Activated T-cell treated with anti-CD3 and anti-CD28 coated beads, Interleukin-2, amount 50 U/mL, for 4 hours (primary cell): Measurements from ENCODE around the gene RNF112. TPM values are rescaled to one million over a fixed set of nuclear protein-coding genes. Genes with fewer than 3 reads are reported as not detected.
A peak's percentile ranks its signal among the peaks of the same experiment; 100 is the strongest.

Experiments
- ATAC-seq, 2 donors: fragments of 200-7000 bp; cut with Tn5 transposase; one replicate each; pipeline ENCODE4 v1.10.0; 2021
- DNase-seq: peaks from one replicate; pipeline ENCODE4 v3.0.0-alpha.2; 2020
- H3K27me3 Mint-ChIP-seq: one replicate; pipeline ENCODE4 v1.8.0; 2021; ENCODE audit warnings: low read depth, mixed read lengths
- H3K36me3 Mint-ChIP-seq: one replicate; pipeline ENCODE4 v1.8.0; 2022; ENCODE audit warnings: mixed read lengths; ENCODE audit not compliant: insufficient read depth
- H3K4me1 Mint-ChIP-seq: one replicate; pipeline ENCODE4 v1.8.0; 2021; ENCODE audit warnings: low read depth, mixed read lengths
- H3K4me3 Mint-ChIP-seq: one replicate; pipeline ENCODE4 v1.8.0; 2021; ENCODE audit warnings: mild to moderate bottlenecking, moderate library complexity, mixed read lengths
- H3K9me3 Mint-ChIP-seq: one replicate; pipeline ENCODE4 v1.8.0; 2021; ENCODE audit warnings: mixed read lengths
- total RNA-seq, 3 donors: library from RNA; stranded (reverse); gene quantifications; one replicate each; pipeline ENCODE4 v1.2.1, GENCODE V29; 2021

Gene RNF112, protein sequence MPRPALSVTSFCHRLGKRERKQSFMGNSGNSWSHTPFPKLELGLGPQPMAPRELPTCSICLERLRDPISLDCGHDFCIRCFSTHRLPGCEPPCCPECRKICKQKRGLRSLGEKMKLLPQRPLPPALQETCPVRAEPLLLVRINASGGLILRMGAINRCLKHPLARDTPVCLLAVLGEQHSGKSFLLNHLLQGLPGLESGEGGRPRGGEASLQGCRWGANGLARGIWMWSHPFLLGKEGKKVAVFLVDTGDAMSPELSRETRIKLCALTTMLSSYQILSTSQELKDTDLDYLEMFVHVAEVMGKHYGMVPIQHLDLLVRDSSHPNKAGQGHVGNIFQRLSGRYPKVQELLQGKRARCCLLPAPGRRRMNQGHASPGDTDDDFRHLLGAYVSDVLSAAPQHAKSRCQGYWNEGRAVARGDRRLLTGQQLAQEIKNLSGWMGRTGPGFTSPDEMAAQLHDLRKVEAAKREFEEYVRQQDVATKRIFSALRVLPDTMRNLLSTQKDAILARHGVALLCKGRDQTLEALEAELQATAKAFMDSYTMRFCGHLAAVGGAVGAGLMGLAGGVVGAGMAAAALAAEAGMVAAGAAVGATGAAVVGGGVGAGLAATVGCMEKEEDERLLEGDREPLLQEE
- under 1 TPM in 2 of 3 donors, not detected in 1; 0.18 to 0.30 TPM for total RNA-seq

DNA sequence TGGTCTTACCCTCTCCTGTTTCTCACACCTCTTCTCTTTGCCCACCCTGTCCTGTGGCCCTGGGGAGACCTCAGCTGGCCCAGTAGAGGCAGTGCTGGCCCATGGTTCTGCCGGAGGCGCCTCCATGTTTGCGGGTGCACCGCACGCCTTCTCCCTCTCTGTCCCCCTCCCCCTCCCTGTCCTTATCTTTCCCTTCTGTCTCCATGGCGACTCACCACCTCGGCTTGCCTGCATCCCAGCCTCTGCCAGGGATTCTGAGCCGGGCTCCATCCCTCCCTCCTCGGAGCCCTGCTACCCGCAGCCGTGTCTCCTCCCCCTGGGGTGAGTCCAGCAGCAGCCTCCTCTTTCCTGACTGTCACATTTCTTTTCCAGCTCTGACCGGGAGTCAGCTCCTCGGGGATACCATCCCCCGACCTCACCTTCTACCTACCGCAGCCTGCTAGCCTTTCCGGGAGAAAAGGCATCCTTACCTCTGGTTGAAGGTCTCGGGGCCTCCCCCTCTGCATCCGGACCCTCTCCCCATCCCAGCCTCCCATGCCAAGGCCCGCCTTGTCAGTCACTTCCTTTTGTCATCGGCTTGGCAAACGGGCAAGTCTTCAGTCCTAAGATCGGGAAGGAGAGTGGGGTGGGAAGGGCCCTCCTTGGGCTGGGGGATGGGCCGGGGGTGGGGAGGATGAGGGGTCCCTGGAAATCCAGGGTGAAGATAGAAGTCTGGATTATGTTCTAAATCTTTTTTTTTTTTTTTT is at the start of gene RNF112:
RNF112 (plus strand) TSS at position 358 of the 746 bp plus-strand sequence; CDS start at position 535, 177 bp downstream.
- no peaks in the 10 kb centered on the region for H3K36me3 Mint-ChIP-seq
- no peak for ATAC-seq
- no peak within 1 kb of the TSS for H3K4me3 Mint-ChIP-seq
- no peaks in the 10 kb centered on the region for H3K4me1 Mint-ChIP-seq
- no peaks in the 10 kb centered on the region for H3K9me3 Mint-ChIP-seq
- no peak for DNase-seq
- peaks cover 4% of the 10 kb centered on the region for H3K27me3 Mint-ChIP-seq

DNA sequence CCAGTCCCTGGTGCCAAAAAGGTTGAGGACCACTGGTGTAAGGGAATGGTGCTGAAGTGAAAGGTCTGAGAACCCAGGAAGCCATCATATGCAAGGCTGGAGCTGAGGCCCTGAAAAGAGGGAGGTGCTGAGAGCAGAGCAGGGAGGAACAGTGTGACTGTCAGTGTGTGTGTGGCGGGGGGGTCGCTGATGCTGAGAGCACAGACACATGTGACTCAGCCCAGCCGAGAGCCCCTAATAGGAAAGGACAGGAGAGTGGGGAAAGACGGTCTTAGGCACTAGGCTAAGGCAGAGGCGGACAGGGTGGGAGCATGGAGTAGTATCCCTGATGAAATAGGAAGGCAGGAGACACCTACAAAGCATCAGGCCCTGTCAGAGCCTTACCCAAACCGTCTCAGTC is 49.7 kb upstream of the RNF112 start:
- Mint-ChIP-seq H3K4me3 (peak overlapping the region; percentile 17), H3K27me3 (peaks cover 19% of the 10 kb centered on the region), H3K36me3 (peaks cover 2% of the 10 kb centered on the region), H3K9me3 (no peaks in the 10 kb centered on the region), H3K4me1 (peaks cover 8% of the 10 kb centered on the region)
- ATAC-seq: no peak
- no peak for DNase-seq

DNA sequence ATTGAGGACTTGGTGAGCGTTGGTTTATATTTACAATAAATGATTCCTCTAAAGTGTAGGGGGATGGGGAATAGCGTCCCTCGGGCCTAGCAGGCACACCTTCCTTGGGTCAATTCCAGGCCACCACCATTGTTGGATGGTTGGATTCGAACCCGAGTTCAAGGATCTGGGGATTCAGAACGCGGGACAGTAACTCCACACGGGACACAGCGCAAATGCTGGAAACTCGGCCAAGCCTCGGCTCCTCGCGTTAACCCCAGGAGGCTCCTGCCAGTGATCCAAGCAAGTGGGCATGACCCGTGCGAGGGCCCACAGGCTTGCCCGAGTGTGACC is 49.1 kb upstream of the RNF112 start:
- Mint-ChIP-seq H3K27me3 (peaks cover 19% of the 10 kb centered on the region), H3K9me3 (no peaks in the 10 kb centered on the region), H3K4me3 (peak overlapping the region; percentile 87), H3K36me3 (peaks cover 2% of the 10 kb centered on the region), H3K4me1 (peaks cover 8% of the 10 kb centered on the region)
- ATAC-seq: no peak
- DNase-seq: no peak

DNA sequence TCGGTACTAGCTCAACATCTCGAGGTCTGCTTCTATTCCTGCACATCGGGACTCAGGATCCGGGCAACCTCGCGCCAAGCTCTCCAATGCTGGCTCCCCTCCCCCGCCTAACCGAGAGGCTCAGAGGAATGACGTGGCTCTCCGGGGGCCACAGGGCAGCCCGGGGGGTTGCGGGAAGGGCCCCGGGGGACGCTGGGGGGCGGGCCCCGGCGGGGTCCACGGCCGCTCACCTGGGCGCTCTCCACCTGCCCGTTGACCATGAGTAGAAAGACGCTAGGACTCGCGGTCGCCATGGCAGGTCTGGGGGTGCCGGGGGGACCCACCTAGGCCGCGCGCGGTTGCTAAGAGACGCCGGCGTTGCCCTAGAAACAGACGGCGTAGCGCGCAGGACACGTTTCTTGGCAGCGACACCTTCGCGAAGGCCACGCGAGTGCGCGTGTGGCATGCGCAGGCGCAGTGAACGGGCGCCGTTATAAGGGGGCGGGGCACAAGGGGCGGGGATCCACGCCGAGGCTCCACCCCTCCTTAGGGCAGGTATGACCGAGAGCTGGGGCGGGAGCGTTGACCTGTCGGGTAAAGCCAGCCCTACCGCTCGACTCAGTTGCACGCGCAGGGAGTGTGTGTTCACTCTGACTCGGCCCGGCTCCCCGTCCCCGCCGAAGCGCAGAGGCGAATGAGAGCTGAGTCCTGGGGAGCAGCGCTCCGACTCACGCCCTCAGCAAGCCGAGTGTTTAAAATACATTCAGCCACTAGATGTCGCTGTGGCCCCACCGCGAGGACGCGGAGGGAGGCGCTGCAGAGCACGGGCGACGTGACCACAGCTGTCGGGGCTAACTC is 48.5 kb upstream of the RNF112 start, which contains the start of gene B9D1:
B9D1 (minus strand) TSS at position 447 of the 837 bp plus-strand sequence; CDS start at position 293, 154 bp downstream.
- Mint-ChIP-seq H3K4me1 (peaks cover 8% of the 10 kb centered on the region), H3K9me3 (no peaks in the 10 kb centered on the region), H3K36me3 (no peaks in the 10 kb centered on the region), H3K27me3 (peaks cover 15% of the 10 kb centered on the region), H3K4me3 (peak within 1 kb of the TSS; percentile 87)
- DNase-seq: peak; percentile 94
- peak; percentile 90 to 92 for ATAC-seq

DNA sequence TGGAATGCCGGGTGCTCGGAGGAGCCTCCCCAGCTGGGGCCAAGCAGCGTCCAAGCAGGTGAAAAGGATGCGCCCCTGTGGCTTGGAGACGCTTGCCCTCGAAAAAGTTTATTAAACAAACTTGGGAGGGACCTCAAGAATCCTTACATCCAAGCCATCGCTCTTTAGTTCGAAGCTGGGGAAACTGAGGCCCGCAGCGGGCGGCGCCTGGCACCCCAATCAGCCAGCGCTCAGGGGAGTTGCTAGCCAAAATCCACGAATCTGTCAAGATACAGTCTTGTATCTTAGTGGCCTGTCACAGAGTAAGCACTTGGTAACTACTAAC is 48.0 kb upstream of the RNF112 start:
- H3K36me3 Mint-ChIP-seq: no peaks in the 10 kb centered on the region

DNA sequence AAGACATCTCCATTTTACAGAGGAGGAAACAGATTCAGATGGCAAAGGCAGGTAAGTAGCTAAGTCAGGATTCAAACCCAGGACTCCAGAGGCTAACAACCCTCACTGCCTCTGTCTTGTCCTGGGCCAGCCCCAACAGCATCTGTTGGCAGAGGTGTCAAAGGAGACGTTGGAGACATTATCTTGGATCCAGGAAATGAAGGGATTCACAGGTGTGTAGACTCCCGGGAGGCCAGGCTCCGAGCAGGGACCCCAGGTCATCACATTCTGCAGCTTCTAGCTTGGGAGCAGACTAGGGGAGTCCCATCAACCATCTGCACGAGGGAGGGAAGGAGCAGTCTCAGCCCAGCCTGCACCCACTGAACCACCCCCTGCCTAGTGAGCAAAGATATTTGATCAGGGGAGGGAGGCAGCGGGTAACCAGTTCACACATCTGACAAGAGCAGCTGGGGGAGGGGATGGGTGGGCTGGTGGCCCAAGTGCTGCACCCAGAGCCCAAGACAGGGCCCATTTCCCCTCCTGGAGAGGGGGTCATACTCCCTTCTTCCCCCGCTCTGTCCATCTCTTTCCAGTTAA is 47.5 kb upstream of the RNF112 start:
- H3K4me1 Mint-ChIP-seq: peaks cover 8% of the 10 kb centered on the region
- peaks cover 15% of the 10 kb centered on the region for H3K27me3 Mint-ChIP-seq
- H3K4me3 Mint-ChIP-seq: no peak overlapping the region
- no peaks in the 10 kb centered on the region for H3K36me3 Mint-ChIP-seq
- ATAC-seq (no peak), DNase-seq (no peak)
- H3K9me3 Mint-ChIP-seq: no peaks in the 10 kb centered on the region

More for the DNA sequence above, 48.0 kb upstream of the RNF112 start:
- H3K4me3 Mint-ChIP-seq: peak overlapping the region; percentile 87
- DNase-seq: no peak
- peaks cover 8% of the 10 kb centered on the region for H3K4me1 Mint-ChIP-seq
- peaks cover 15% of the 10 kb centered on the region for H3K27me3 Mint-ChIP-seq
- no peak for ATAC-seq
- H3K9me3 Mint-ChIP-seq: no peaks in the 10 kb centered on the region

DNA sequence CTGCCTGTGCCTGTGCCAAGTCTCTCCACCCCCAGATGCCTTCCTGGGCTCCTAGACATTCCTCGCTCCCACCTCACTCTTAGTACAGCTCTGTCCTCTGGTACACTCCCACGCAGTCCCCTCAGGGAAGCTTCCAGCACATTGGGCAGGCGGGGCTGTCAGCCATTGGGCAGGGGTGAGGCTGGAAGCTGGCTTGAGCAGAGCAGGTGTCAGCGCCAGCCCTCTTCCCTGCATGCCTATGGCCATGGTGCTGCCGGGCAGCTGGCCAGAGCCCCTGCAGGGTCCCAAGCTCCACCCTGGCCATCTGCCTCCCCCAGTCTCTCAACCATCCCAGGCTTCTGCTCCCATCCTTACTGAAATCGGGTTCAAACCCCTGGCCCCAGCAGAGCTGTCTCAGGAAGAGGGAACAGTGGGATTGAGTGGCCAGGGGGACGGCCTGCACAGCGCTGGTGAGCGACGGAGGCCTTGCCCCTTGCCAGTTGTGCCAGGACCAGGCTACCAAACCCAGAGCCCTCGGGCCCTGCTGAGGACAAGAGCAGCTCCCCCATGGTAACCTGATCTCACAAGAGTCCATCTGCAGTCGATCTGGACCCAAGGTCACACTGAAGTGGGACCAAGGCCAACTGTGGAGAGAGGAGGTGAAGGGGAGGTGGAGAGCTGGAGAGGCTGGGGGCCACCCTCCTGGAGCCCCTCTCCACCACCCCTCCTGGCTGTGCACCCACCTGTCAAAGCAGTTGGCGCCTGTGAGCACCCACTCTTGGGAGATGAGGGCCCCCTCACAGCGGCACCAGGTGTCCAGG is 46.1 kb upstream of the RNF112 start:
- Mint-ChIP-seq H3K27me3 (peaks cover 5% of the 10 kb centered on the region), H3K36me3 (no peaks in the 10 kb centered on the region), H3K9me3 (no peaks in the 10 kb centered on the region), H3K4me1 (peaks cover 21% of the 10 kb centered on the region), H3K4me3 (no peak overlapping the region)
- no peak for ATAC-seq
- no peak for DNase-seq

DNA sequence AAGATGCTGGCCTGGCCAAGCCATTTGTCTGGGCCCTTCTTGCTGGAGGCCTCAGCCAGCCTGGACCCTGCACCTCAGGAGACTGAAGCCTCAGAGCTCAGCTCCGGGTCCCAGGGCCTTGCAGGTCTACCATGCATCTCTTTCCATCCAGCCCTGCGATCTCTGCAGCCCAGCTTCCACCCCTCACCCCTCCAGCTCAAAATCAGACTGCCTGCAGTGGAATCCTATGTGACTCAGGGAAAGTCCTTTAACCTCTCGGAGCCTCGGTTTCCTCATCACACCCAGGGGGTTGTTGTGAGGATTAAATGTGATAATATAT is 45.6 kb upstream of the RNF112 start:
- no peak for ATAC-seq
- H3K4me1 Mint-ChIP-seq: peaks cover 26% of the 10 kb centered on the region
- DNase-seq: no peak
- no peaks in the 10 kb centered on the region for H3K9me3 Mint-ChIP-seq
- no peaks in the 10 kb centered on the region for H3K36me3 Mint-ChIP-seq
- H3K27me3 Mint-ChIP-seq: peaks cover 4% of the 10 kb centered on the region
- H3K4me3 Mint-ChIP-seq: no peak overlapping the region

DNA sequence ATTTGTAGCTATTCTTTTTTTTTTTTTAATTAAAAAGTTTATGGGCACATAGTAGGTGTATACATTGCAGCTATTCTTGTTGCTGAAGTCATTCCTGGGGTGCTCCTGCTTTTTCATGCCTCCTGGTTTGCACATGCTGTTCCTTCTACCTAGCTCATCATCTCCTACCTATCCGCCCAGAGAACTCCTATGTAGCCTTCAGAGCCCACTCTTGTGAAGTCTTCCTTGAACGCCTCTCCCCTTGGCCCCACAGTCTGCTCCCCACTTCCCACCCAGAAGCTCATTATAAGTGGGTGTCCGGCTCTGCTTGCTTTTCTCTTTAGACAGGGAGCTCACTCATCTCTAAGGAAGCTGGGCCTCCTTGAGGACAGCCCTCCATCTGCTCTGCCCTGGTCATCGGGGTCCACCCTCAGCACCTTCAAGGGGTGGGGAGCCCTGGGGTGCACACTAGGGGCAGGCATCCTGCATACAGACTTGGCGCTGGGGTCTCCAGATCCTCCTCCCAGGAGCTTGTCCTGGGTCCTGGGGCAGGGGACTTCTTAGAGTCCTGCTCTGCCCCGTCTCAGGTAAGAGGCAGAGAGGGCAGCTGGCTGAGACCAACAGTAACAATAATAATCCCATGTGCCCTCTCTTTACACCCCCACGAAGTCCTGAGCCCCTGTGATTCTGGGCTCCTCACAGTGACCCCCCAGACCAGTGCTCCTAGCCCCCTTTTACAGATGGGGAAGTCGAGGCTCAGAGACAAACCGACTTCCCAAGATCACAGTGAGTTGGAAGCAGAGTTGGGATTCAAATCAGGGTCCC is 45.0 kb upstream of the RNF112 start:
- ATAC-seq (no peak), DNase-seq (no peak)
- H3K36me3 Mint-ChIP-seq: no peaks in the 10 kb centered on the region
- no peaks in the 10 kb centered on the region for H3K9me3 Mint-ChIP-seq
- no peak overlapping the region for H3K4me3 Mint-ChIP-seq
- no peaks in the 10 kb centered on the region for H3K27me3 Mint-ChIP-seq
- H3K4me1 Mint-ChIP-seq: peaks cover 32% of the 10 kb centered on the region

DNA sequence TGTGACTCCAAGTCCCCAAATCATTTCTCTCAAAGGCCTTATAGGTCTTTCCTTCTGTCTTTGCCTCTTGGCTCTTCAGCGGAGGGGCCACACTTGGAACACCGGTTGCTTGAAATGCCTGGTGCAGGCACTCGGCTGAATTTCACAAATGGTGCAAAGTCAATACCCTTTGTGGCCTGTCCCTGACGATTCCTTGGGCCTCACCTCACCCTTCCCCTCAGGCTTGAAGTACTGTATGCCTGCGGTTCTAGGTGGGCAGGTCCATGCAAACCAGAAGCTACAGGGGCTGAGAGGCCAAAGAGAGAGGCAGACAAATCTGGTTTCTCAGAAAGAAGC is 44.4 kb upstream of the RNF112 start:
- Mint-ChIP-seq H3K27me3 (no peaks in the 10 kb centered on the region), H3K9me3 (no peaks in the 10 kb centered on the region), H3K4me1 (peaks cover 35% of the 10 kb centered on the region), H3K4me3 (no peak overlapping the region), H3K36me3 (no peaks in the 10 kb centered on the region)
- no peak for ATAC-seq
- no peak for DNase-seq

DNA sequence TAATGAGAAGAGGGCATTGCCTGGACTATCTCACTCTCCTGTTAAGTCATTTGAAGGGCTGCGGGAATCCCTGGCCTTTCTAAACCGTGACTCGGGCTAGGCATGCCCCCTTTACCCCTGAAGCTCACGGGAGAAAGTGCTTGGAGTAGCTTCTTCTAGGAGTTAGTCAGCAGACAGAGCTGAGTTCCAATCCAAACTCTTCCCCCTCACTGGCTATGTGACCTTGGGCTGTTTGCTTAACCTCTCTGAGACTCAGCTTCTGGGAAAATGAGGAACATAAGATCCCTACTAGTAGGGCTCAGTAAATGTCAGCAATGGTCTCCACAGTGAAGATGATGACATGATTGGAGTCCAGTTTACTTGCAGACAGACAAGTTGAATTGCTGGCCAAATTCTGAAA is 42.8 kb upstream of the RNF112 start:
- Mint-ChIP-seq H3K4me3 (no peak overlapping the region), H3K9me3 (no peaks in the 10 kb centered on the region), H3K27me3 (no peaks in the 10 kb centered on the region), H3K36me3 (no peaks in the 10 kb centered on the region), H3K4me1 (peaks cover 40% of the 10 kb centered on the region)
- no peak for DNase-seq
- no peak for ATAC-seq

DNA sequence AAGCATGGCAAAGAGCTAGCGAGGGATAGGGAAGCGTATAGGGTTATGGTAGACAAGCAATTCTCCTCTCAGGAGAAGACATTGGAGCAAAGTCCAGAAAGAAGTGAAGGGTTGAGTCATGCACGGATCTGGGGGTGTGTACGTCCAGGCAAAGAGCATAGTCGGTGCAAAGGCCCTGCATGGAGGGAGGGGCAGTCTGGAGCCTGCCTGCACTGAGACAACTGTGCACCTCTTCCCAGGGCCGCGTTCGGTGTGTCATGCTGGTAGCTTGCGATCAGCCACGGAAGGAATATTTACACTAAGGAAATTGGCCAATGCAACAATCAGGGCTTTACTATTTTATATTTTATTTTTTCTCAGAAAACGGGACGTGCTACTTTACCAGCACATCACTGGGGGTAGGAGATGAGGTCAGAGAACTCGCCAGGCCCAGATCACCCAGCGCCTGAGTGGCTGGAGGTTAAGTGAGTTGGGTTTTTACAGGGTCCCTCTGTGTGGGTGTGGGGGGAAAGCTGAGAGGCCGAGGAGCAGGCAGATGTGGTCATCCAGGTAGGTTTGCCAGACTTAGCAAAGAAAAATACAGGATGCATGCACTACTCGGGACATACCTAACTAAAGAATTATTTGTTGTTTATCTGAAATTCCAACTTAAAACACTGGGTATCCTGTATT is 41.8 kb upstream of the RNF112 start:
- no peaks in the 10 kb centered on the region for H3K36me3 Mint-ChIP-seq
- no peaks in the 10 kb centered on the region for H3K9me3 Mint-ChIP-seq
- DNase-seq (no peak), ATAC-seq (no peak)
- no peaks in the 10 kb centered on the region for H3K27me3 Mint-ChIP-seq
- H3K4me3 Mint-ChIP-seq: no peak overlapping the region
- H3K4me1 Mint-ChIP-seq: peaks cover 40% of the 10 kb centered on the region
